HEK293 (cell line): ENCODE measurements around the gene TUT4.

Experiments
- CTCF ChIP-seq: fragments of 450-650 bp; formaldehyde crosslinking; IDR thresholded peaks from 2 replicates; pipeline ENCODE4 v1.5.1; 2016; ENCODE audit warnings: missing biosample characterization, missing genetic modification characterization
- KLF16 ChIP-seq: fragments of 450-650 bp; formaldehyde crosslinking; IDR thresholded peaks from 2 replicates; pipeline ENCODE4 v1.5.1; 2017; ENCODE audit warnings: missing biosample characterization, missing genetic modification characterization
- PRDM2 ChIP-seq: fragments of 450-650 bp; formaldehyde crosslinking; IDR thresholded peaks from 2 replicates; pipeline ENCODE4 v1.5.1; 2016; ENCODE audit warnings: missing biosample characterization, missing genetic modification characterization, borderline replicate concordance
- SETDB1 ChIP-seq: IDR thresholded peaks from one replicate; pipeline ENCODE4 v1.6.1; 2017; ENCODE audit warnings: mild to moderate bottlenecking, low read length, moderate library complexity, mixed read lengths; ENCODE audit not compliant: insufficient read length
- ZBTB44 ChIP-seq: fragments of 450-650 bp; IDR thresholded peaks from 2 replicates; pipeline ENCODE4 v1.5.1; 2018; ENCODE audit warnings: missing biosample characterization, mild to moderate bottlenecking, missing genetic modification characterization
- ZFP37 ChIP-seq: fragments of 450-650 bp; formaldehyde crosslinking; IDR thresholded peaks from 2 replicates; pipeline ENCODE4 v1.5.1; 2016; ENCODE audit warnings: missing biosample characterization, missing genetic modification characterization
- ZFP41 ChIP-seq: fragments of 450-650 bp; formaldehyde crosslinking; IDR thresholded peaks from 2 replicates; pipeline ENCODE4 v1.5.1; 2016; ENCODE audit warnings: missing biosample characterization, missing genetic modification characterization, borderline replicate concordance
- ZNF274 ChIP-seq, 2 experiments: fragments of 200-500 bp in 1 of 2; fragments of 450-650 bp in 1 of 2; sonication (Bioruptor generic) in 1 of 2; formaldehyde crosslinking in 1 of 2; IDR thresholded peaks; 2 replicates each; pipeline versions ENCODE4 v1.5.1 to v1.6.1; 2014 to 2016; ENCODE audit warnings: borderline replicate concordance in 1 of 2, inconsistent platforms in 1 of 2, low read length in 1 of 2, missing biosample characterization in 1 of 2, missing genetic modification characterization in 1 of 2

- TF ChIP-seq ZFP41 (tag by site-specific recombination), result no peak
- no peak for TF ChIP-seq CTCF
- no peak for TF ChIP-seq ZFP37 (tag by site-specific recombination)
- TF ChIP-seq KLF16 (tag by site-specific recombination), result no peak
- no peak for TF ChIP-seq SETDB1
- TF ChIP-seq ZBTB44 (tag by site-specific recombination), result no peak
- TF ChIP-seq PRDM2, result no peak
- TF ChIP-seq ZNF274 (IDR thresholded peaks at IDR 0.05; ENCODE audit: low read length), result no peak
- no peak for TF ChIP-seq ZNF274 (tag by site-specific recombination; IDR thresholded peaks at IDR 0.05; ENCODE audit: borderline replicate concordance)
These were observed 92.2 kb downstream of the TUT4 start for GRCh38 chr1:52460694-52461093.
